Fibroblast of skin of left quadriceps (primary cell): ENCODE measurements around the gene TMEM81.

Experiments used
- DNase-seq, 2 experiments: peaks; one replicate each; pipeline ENCODE4 v3.0.0-alpha.2; 2013; ENCODE audit warnings: low read depth in 2 of 2

Gene TMEM81

DNA sequence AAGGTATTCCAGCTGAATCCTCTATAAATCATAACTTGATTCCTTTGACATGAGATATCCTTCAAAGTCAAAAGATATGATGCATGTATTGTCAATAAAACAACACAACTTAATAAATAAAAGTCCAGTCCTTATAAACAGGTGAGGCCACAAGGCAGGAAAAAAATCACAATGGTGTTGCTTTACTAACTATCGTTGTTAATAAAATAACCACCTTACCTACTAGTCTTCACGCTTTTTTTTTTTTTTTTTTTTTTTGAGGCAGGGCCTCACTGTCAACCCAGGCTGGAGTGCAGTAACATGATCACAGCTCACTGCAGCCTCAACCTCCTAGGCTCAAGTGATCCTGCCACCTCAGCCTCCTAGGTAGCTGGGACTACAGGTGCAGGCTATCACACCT is at the start of gene TMEM81:
TSS of gene TMEM81 (minus strand) at position 101 of the 400 bp plus-strand sequence. CDS start 140 bp downstream, outside the sequence.
- no peak for DNase-seq

DNA sequence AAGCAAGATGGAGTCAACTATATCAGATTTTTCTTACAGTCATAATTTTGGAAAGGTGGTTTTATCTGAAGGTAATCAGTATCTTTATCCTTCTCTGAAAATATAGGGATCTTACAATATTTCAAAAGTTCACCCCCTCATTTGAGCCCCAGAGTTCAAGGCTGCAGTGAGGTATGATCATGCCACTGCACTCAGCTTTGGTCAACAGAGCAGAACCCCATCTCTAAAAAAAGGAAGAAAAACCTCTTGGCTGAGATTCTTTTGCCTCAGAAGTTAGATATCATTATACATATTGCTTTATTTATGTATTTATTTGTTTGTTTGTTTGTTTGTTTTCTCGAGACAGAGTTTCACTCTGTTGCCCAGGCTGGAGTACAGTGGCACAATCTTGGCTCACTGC is 49.0 kb upstream of the TMEM81 start:
- no peak for DNase-seq

DNA sequence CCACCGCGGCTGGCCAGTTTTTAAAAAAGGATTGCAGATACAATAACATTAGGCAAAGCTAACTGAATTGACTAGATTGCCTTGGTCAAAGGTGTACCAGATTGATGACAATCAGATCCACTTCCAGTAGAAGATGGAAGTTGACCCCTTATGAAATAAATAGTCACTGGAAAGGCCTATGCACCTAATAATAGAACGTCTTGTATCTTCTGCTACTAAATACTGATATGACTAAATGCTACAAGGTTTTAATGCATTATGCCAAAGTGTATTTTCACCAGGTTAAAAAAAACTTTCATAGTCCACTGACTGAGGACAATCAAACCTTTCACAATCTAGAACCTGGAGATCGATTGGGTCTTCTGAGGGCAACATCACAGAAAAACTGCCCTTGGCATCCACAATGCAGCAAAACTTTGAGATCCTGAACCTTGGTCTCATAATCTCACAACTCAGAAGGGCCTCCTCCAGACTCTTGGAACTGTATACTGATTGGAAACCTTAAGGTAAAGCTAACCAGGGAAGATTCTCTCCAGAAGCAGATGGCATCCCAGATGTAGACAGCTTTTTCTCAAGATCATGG is 45.3 kb upstream of the TMEM81 start:
- DNase-seq = no peak

DNA sequence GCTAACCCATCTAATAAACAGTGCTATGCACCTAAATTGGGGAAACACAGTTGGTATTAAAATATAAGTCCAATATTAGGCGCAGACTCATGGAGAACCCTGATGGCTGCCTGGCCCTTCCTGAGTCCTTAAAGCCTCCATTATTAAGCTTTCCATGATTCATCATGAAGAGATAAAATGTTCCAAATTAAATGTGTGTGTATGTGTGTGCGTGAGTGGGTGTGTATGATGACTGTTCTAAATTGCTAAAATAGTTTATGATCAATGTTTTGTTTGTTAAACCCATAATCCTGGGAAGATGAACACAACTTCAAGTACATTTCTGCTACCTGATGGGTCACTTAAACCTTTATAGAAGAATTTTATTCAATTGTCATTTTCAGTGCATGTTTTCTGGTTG is 43.8 kb upstream of the TMEM81 start:
- DNase-seq = no peak

GRCh38 chr1:205127646-205128045 is 43.4 kb upstream of the TMEM81 start:
- DNase-seq = no peak

DNA sequence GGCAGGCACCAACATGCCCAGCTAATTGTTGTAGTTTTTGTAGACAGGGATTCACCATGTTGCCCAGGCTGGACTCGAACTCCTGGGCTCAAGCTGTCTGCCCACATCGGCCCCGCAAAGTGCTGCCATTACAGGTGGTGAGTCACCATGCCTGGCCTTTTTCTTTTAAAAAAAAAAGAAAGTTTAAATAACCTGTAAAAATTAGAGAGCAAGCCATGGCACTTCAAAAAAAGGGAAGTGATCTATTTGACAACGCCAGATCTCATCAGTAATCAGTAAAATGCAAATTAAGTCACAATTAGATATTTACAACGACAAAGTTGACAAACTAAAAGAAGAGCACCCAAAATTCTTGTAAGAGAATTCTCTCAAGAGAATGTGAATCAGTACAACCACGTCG is 40.5 kb upstream of the TMEM81 start:
- DNase-seq = no peak

- no peak for DNase-seq
Measured at GRCh38 chr1:205122489-205122882, 38.2 kb upstream of the TMEM81 start.

DNA sequence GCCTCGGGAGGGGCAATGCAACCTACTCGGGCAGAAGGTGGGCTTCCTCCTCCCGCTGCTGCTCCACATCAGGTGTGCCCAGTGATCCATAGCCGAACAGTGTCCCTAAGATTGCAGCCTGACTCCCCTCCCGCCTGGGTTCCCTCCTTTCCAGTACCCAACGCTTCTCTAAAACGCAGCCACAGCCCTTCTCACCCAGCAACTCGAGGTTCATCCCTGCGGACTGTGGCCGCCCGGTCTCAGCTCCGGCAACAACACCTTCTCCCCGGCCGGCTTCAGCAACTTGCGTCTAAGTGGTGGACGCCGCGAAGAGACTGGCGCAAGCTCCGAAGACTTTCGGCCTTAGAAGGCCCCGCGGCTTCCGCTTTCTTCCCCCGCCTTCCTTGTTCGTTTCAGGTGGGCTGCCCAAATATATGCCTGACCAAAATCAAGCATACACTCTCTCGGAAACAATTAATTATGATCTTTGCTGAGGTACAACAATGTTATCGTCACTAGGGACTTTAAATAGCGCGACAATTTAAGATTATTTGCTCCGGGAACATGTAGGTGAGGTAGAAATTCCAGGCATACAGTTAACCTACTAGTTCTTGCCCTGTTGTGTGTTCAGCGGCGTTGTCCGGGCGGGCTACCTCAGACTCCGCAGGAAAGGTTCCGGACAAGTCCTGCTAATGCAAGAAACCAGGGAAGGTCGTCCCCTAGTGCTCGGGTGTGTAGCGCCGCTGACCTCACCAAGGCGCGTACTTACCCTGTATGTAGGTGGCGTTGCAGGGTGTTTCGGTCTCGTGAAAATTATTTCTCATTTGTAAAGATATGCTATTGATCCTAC is 37.6 kb upstream of the TMEM81 start, which contains the start of gene RBBP5:
TSS of gene RBBP5 (minus strand) at position 319 of the 829 bp plus-strand sequence. CDS start at position 214, 105 bp downstream.
- DNase-seq = peak; percentile 95

DNA sequence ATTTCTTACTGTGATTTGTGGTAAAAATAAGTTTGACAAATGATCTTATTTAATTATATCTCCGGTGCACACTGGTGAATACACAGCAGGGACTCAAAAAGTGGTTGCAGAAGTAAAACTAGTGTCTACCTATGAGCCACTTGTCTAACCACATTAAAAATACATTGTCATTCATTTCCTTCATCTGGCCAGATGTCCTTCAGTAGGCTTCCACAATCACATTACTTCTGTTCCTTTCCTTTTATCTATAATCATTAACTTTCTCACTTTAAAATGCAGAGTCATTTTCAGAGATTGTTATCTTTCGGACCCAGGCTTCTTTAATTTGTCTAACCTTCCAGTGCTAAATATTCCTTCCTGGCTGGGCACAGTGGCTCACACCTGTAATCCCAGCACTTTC is 34.5 kb upstream of the TMEM81 start:
- no peak for DNase-seq

- no peak for DNase-seq
Measured at GRCh38 chr1:205111354-205111753, 27.1 kb upstream of the TMEM81 start.

DNA sequence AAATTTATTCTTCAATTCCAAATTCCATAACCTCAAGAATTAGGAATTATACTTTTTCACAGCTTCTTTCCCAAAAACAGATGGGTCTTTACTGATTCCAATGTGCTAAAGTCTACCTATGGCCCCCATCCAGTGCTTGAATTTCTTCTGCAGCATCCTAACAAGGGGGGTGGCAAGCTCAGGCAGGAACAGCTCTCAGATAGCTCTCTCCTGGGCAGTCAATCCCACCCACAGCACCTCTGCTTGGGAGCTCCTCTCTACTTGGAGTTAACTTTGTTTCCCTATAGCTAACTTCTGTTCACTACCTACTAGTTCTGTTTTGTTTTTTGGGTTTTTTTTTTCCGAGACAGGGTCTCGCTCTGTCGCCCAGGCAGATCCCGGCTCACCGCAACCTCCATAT is 25.5 kb upstream of the TMEM81 start:
- DNase-seq = no peak

- DNase-seq = no peak
Measured at GRCh38 chr1:205109269-205109668, 25.0 kb upstream of the TMEM81 start.

DNA sequence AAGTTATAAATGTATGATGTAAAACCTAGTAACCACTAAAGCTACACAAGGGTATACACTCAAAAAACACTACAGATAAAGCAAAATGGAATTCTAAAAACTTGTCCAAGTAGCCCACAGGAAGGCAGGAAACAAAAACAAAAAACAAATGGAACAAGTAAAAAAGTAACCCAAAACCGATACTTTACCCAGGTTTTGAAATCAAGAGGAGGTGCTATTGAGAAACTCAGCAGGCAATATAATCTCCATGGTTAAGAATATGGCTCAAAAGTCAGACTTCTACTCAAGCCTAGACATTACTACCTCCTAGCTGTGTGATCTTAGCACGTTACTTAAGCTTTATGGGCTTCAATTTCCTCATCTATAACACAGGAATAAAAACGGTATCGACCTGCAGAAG is 24.2 kb upstream of the TMEM81 start:
- no peak for DNase-seq

DNA sequence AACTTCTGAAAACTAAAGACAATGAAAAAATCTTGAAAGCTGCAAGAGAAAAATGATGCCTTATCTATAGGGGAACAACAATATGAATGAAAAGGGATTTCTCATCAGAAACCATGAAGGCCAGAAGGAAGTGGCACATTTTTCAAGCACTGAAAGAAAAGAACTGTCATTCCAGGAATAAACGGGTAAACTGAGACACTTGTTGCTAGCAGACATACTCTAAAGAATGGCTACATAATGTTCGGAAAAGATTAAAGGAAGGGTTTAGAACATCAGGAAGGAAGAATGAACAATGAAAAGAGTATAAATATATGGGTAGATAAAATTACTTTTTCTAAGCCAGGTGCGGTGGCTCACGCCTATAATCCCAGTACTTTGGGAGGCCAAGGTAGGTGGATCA is 23.1 kb upstream of the TMEM81 start:
- DNase-seq = no peak

DNA sequence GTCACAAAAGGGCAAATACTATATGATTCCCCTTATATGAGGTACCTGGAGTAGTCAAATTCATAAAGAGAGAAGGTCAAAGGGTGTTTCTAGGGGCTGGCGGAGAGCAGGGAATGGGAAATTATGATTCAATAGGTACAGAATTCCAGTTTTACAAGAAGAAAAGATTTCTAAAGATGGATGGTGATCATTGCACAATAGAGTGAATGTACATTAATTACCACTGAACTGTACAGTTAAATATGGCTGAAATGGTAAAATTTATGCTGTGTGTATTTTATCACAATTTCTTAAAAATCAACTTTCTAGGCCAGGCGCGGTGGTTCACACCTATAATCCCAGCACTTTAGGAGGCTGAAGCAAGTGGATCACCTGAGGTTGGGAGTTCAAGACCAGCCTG is 18.1 kb upstream of the TMEM81 start:
- no peak for DNase-seq

- DNase-seq = no peak
Measured at GRCh38 chr1:205098242-205098641, 14.0 kb upstream of the TMEM81 start.

DNA sequence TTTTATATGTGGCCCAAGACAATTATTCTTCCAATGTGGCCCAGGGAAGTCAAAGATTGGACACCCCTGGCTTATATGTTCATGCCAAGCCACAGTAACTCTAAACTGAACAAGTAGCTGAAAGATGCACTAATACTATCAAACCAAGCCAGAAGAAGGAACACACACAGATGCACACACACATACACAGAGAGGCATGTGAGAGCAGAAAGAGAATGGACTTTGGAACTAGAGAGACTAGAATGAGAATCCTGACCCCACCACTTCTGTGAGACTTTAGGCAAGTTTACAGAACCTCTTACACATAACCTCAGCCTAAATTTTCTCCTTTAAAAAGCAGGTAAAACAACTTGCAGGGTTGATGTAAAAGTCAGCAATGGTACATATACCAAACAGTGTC is 11.2 kb upstream of the TMEM81 start:
- no peak for DNase-seq

GRCh38 chr1:205091043-205091740 is 6.9 kb upstream of the TMEM81 start:
- no peak for DNase-seq

GRCh38 chr1:205088341-205088740 is 4.1 kb upstream of the TMEM81 start:
- DNase-seq = no peak

- DNase-seq = no peak
Measured at GRCh38 chr1:205082431-205082830, 1.8 kb downstream of the TMEM81 start.

DNA sequence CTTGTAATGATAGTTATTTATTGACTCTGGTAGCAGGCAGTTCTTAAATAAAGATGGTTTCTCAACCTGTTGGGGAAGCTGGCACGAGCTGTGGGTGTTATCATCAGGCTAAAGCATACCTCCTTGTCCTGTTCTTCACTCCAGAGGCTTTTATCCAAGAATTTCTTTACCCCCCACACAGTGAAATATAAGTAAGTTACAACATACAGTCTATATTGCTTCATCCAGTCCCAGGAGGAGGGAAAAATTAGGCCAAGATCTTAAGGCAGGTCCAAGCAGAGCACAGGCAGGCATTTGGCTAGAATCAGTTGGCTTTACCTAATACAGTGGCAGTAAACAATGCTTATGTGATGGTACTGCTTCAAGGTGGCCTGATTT is 6.3 kb downstream of the TMEM81 start:
- DNase-seq = peak; percentile 20 to 22

GRCh38 chr1:205077158-205077933 is 6.9 kb downstream of the TMEM81 start:
- no peak for DNase-seq
